CD1c-positive myeloid dendritic cell (primary cell): Measurements from ENCODE around the gene PRDM11.

ENCODE experiments used
- DNase-seq: peaks from one replicate; pipeline ENCODE4 v3.0.0-alpha.2; 2016; ENCODE audit errors: extremely low spot score

The PRDM11 gene

GRCh38 chr11:45141631-45142030 is 4.8 kb upstream of the PRDM11 start:
- DNase-seq, result no peak

- no peak for DNase-seq
Observed at GRCh38 chr11:45142241-45143055, 4.0 kb upstream of the PRDM11 start.

- no peak for DNase-seq
Observed at GRCh38 chr11:45143494-45143893, 2.9 kb upstream of the PRDM11 start.

- no peak for DNase-seq
Observed at GRCh38 chr11:45144126-45145082, 2.0 kb upstream of the PRDM11 start.

- DNase-seq, result no peak
Observed at GRCh38 chr11:45145083-45145378, 1.4 kb upstream of the PRDM11 start.

- DNase-seq, result no peak
Observed at GRCh38 chr11:45145379-45146071, 914 bp upstream of the PRDM11 start.

GRCh38 chr11:45147017-45147728 is 734 bp downstream of the PRDM11 start:
- peak; percentile 98 for DNase-seq

- no peak for DNase-seq
Observed at GRCh38 chr11:45147891-45148675, 1.6 kb downstream of the PRDM11 start.

- DNase-seq, result no peak
Observed at GRCh38 chr11:45149483-45150056, 3.1 kb downstream of the PRDM11 start.

- no peak for DNase-seq
Observed at GRCh38 chr11:45150301-45150700, 3.9 kb downstream of the PRDM11 start.

GRCh38 chr11:45150943-45151342 is 4.5 kb downstream of the PRDM11 start:
- no peak for DNase-seq

- DNase-seq, result no peak
Observed at GRCh38 chr11:45151362-45151982, 5.0 kb downstream of the PRDM11 start.

- DNase-seq, result no peak
Observed at GRCh38 chr11:45152740-45153595, 6.5 kb downstream of the PRDM11 start.

GRCh38 chr11:45154276-45154675 is 7.8 kb downstream of the PRDM11 start:
- no peak for DNase-seq

- DNase-seq, result no peak
Observed at GRCh38 chr11:45155058-45155551, 8.7 kb downstream of the PRDM11 start.

GRCh38 chr11:45155627-45156180 is 9.3 kb downstream of the PRDM11 start:
- DNase-seq, result no peak

GRCh38 chr11:45156201-45156600 is 9.8 kb downstream of the PRDM11 start:
- no peak for DNase-seq

GRCh38 chr11:45156741-45157140 is 10.3 kb downstream of the PRDM11 start:
- no peak for DNase-seq
